Stimulated activated CD8-positive, alpha-beta memory T cell treated with anti-CD3 and anti-CD28 coated beads, Interleukin-4, amount 100 ng/mL, for 1 hour (primary cell): ENCODE results near the gene APP.

Source experiments
- DNase-seq, 2 donors: peaks; one replicate each; pipeline ENCODE4 v3.0.0-alpha.2; 2020; ENCODE audit warnings: low read depth in 2 of 2, low spot score in 1 of 2

APP gene

DNA sequence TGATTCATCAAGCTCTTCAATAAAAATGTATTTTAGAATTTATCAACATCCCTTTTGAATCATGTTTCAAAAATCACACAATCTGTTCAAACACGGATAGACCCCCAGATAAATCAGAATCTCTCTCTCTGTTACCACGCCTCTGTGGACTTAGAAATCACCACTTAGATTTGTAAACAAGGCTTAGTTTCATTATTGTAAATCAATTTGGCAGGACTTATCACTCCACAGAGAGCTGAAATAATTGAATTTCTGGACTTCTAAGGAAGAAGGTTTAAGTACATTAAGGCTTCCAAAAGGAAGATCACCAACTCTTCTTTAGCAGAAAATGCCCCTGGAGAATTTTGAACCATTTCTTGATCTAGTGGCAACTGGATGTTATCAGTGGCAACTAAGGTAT is 100.4 kb downstream of the APP start:
- DNase-seq: no peak

GRCh38 chr21:26068776-26069175 is 101.8 kb downstream of the APP start:
- DNase-seq: no peak

DNA sequence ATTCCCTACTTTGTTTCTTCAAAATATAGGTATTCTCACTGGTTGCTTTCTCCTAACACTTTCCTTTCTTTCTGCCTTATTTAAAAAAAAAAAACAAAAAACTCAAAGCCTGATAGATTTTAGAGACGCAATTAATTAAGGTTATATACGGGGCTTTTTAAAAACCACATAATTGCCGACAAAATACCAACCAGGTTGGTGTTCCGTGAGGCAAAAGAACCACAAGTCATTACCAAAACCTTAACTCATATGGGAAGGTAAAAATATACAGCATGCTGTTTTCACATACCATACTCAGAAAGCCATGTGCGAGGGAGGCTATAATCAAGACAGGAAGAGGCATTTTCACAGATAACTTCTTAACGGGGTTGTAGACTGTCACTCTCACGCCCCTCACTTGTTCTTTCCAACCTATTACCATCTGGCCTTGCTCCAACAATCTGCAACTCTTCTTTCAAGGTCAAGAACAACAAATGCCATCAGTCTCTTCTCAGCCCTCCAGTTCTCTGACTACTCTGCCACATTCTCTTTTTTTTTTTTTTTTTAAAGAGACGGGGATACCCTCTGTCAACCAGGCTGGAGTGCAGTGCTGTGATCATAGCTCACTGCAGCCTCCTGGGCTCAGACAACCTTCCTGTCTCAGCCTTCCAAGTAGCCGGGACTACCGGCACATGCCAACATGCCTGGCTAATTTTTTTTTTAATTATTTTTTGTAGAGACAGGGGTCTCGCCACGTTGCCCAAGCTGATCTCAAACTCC is 102.6 kb downstream of the APP start:
- DNase-seq: no peak

- DNase-seq: no peak
Observed at GRCh38 chr21:26064506-26064905, 106.1 kb downstream of the APP start.

GRCh38 chr21:26061437-26061836 is 109.1 kb downstream of the APP start:
- DNase-seq: no peak

DNA sequence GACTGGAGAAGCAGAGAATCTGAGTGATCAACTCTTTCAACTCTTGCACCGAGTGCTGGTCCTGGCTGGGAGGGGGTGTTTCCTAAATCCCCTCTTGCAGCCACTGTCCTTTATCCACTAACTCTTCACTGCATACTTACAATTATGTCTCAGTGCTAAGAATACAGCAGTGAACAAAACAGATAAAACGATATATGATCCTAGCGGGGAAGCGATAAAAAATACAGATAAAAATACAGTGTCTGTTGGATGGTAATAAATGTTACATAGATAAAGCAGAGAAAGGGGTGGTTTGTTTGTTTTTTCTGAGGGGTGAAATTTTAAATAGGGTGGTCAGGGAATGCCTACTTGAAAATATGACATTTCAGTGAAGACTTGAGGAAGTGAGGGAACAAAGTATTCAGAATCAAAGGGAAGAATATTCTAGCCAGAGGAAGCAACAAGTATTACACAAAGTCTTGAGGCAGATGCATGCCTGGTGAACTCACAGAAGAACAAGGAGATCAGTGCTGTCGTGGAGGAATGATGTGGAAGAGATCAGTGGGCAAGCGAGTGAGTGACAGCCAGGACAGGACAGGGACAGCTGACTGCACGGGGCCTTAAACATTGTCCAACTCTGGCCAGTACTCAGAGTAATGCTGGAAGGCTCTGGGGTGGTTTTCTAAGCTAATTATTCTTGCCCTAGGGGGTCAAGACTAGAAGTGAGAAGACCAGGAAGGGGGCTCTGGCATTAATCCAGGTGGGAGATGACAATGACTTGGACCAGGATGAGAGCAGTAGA is 110.0 kb downstream of the APP start:
- DNase-seq: no peak

DNA sequence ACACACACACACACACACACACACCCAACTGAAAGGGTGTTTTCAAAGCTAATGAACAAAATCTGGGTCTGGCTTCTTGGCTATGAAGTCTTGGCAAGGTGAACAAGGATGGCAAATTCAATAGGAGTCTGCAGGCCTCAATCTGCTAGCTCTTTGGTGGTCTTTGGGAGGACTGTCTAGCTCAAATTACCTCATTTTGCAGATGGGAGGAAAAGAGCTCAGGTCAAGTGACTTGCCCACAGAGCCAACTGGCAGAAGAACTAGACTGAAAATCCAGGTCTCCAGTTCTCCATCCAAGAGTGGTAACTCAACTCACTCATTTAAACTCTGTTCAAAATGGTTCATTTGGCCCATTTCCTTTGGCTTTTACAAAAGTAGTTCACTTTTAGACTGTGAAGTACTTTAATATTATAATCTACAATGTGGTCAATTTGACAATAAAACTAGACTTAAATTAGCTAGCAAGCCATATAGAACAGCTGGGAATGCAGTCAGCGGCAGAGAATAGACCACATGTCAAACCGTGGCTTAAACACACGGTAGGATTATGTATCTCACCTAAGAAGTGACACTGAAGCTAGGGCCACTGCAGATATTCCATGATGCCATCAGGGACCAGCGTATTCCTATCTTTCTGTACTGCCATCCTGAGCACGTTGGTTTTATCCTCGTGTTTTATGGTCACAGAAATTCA is 112.9 kb downstream of the APP start:
- no peak for DNase-seq

GRCh38 chr21:26055841-26056264 is 114.7 kb downstream of the APP start:
- DNase-seq: no peak

DNA sequence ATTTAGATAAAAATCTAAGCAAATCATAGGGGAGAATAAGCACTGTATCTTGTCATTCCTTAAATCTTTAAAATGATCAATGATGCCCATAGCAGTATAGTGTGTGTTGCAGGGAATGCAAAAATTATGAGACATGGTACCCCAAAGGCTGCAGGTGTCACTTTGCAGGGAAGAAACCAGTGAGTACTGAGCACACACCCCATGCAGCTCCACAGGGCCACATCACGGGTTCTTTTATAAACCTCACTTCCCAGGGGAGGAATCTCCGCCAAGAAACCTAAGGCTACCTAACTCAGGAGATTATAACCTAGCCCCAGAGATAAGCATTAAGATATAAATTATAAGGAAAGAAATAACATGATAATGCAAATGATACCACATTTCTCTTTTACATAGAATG is 115.6 kb downstream of the APP start:
- DNase-seq: no peak

DNA sequence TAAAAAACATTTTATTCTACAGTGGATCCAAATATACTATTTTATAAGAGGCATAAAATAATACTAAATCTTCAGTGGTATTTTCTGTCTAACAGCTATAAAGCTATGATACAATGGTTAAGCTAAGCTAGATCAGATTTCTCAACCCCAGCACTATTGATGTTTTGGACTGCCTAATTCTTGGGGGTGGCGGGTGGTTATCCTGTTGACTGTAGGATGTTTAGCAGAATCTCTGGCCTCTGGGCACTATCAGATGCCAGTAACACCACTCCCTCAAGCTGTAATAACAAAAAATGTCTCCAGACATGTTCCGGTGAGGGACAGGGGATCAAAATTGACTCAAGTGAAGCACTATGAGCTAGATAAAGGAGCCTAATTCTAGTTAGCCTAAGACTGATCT is 118.5 kb downstream of the APP start:
- no peak for DNase-seq

DNA sequence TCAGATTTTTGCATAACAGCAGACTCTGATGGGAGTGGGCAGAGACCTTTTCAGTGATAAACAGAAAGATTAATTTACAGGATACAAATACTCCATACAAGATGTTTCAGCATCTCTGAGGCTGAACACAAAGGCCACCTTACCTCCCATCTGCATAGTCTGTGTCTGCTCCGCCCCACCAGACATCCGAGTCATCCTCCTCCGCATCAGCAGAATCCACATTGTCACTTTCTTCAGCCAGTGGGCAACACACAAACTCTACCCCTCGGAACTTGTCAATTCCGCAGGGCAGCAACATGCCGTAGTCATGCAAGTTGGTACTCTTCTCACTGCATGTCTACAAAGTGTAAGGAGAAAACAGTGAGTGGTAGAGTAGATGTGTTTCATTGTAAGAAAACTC is 119.7 kb downstream of the APP start:
- DNase-seq: no peak

DNA sequence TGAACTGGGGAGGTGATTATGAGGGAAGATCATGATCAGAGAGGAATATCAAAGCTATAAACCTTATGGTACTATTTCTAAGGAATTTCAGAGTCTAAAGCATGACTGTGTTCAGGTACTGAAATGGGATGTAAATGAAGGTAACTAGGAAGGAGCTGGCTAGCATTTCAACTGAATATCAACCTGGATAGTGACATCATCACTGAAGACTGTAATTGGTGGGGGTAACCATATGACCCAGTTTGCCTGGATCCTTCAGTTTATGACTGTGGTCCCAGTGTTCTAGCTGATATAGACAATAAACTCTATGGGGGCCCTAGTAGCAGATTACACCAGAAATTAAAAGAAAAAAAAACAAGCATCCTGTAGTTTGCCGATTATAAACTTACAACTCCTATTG is 120.8 kb downstream of the APP start:
- no peak for DNase-seq

- DNase-seq: no peak
Observed at GRCh38 chr21:26047279-26047967, 123.1 kb downstream of the APP start.

DNA sequence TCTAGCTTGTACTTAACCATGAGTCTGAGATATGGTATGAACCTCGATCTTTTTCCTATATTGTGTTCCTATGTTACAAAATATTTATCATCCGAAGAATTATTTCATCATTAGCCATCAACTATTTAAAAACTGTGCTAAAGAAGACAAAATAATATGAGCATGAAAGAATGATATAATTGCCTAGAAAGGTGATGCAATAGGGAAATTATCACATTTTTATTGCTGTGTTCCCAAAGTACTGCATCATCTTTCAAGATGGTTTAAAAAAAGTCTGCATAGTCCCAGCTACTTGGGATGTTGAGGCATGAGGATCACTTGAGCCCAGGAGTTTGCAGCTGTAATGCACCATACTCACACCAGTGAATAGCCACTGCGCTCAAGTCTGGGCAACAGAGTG is 126.7 kb downstream of the APP start:
- no peak for DNase-seq

GRCh38 chr21:26042181-26042876 is 128.2 kb downstream of the APP start:
- DNase-seq: no peak

DNA sequence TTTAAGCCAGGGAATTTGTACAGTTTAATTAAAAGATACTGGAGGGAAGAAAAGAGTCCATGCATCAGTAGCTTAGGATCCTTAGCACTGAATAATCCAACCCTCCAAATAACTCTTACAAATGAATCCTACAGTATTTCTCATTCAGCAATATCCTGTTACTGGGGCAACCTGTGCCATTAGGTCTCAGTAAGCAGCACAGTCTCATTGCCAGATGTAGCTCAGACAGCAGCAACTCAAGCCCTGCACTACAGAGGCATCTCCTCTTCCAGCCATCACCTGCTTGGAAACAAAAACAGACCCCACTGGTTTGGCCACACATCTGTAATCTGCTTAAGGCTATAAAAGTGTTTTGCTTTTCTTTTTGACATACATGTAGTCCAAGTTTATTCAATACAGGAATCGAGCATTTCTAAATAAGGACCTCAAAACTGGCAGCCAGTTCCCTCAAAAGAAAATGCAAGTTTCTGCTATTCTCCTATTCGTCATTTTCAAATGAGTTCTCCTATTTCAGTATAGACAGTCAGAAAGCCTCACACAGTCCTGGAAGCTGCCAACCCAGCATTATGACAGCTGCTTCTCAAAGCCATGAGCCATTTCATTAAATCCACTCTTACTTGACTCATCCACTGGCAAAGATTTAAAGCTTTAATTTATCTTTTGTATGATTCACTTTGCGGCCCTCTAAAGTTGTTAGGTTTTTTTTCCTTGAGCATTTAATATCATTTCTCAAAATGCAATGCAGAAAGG is 129.0 kb downstream of the APP start:
- DNase-seq: no peak

DNA sequence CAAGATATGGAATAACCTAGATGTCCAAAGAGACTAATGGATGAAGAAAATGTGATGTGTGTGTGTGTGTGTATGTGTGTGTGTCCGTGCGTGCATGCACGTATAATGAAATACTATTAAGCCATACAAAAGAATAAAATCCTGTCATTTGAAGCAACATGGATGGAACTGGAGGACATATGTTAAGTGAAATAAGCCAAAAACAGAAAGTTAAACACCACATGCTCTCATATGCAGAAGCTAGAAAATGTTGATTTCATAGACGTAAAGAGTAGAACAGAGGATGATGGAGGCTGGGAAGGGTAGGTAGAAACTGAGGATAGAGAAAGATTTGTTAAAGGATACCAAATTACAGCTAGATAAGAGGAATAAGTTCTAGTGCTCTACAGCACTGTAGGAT is 133.7 kb downstream of the APP start:
- no peak for DNase-seq

DNA sequence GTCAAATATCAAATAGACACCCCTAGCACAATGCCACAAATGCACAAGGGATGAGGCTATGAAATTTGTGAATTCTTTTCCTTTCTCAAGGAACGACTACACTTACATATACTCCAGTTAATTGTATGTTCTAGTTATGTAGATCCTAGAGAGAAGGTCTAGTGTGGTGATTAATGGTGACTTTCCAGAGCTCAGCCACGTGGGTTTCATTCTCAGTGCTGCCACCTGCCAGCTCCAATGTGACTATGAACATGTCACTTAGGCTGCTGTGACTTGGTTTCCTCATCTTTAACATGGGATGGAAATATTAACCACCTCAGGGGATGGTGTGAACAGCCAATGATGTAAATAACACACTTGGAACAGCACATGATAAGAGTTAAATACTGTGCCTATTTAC is 138.3 kb downstream of the APP start:
- DNase-seq: no peak

DNA sequence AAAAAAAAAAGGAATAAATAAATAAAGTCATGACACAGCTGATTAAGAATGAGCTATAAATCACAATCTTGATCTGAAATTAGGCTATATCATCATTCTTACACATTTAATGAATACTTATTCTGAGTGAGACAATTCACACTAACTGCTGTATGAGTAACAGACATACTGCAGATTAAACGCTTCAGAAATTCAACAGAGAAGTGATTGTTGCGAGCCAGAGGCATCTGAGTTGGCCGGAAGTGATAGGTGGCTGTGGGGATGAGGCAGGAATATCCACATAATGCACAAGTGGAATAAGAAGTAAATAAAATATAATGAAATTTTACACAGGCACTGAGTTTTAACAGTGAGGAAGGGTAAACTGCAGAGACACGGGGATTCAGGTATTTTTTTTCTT is 142.4 kb downstream of the APP start:
- DNase-seq: no peak

GRCh38 chr21:26027696-26028095 is 142.9 kb downstream of the APP start:
- no peak for DNase-seq
